ENCODE results near the gene FAR1.

FAR1 gene

GRCh38 chr11:13668957-13669521, 571 bp downstream of the FAR1 start:
- H4K20me1 ChIP-seq: peaks cover 54% of the 10 kb centered on the region
- peak overlapping the region; percentile 82 for H3K4me2 ChIP-seq
- H3K4me3 ChIP-seq: peak overlapping the region; percentile 89
- H3K27me3 ChIP-seq: no peaks in the 10 kb centered on the region
- H3K4me1 ChIP-seq: peaks cover 23% of the 10 kb centered on the region
- TF ChIP-seq Cebpa-rat (IDR thresholded peaks at IDR 0.05): no peak
- peaks cover 18% of the 10 kb centered on the region; the same call in 1 of the 2 replicates for H3K36me3 ChIP-seq
- peak overlapping the region; percentile 83 for H3K27ac ChIP-seq
- no peaks in the 10 kb centered on the region for H3K9me3 ChIP-seq
- peak overlapping the region; percentile 88 for H3K9ac ChIP-seq

- Histone ChIP-seq H3K27ac (peak overlapping the region; percentile 83), H3K27me3 (no peaks in the 10 kb centered on the region), H3K4me2 (peak overlapping the region; percentile 82), H3K36me3 (peaks cover 18% of the 10 kb centered on the region; the same call in 1 of the 2 replicates), H3K9me3 (no peaks in the 10 kb centered on the region), H3K9ac (peak overlapping the region; percentile 88), H3K4me1 (peaks cover 23% of the 10 kb centered on the region), H4K20me1 (peaks cover 62% of the 10 kb centered on the region), H3K4me3 (peak overlapping the region; percentile 89)
- no peak for TF ChIP-seq Cebpa-rat (IDR thresholded peaks at IDR 0.05)
These were observed 1.3 kb downstream of the FAR1 start for GRCh38 chr11:13669544-13670488.

- H3K4me1 ChIP-seq: peaks cover 15% of the 10 kb centered on the region
- no peak for TF ChIP-seq Cebpa-rat (IDR thresholded peaks at IDR 0.05)
- no peaks in the 10 kb centered on the region for H3K9me3 ChIP-seq
- H3K4me3 ChIP-seq: no peak overlapping the region
- H3K27me3 ChIP-seq: no peaks in the 10 kb centered on the region
- H4K20me1 ChIP-seq: peaks cover 91% of the 10 kb centered on the region
- peaks cover 23% of the 10 kb centered on the region; the same call in 1 of the 2 replicates for H3K36me3 ChIP-seq
- no peak overlapping the region for H3K27ac ChIP-seq
- no peak overlapping the region for H3K4me2 ChIP-seq
- H3K9ac ChIP-seq: no peak overlapping the region
These were observed 4.2 kb downstream of the FAR1 start for GRCh38 chr11:13672576-13673210.

GRCh38 chr11:13674799-13675509, 6.5 kb downstream of the FAR1 start:
- Histone ChIP-seq H3K4me3 (no peak overlapping the region), H3K4me1 (peaks cover 7% of the 10 kb centered on the region), H3K9ac (no peak overlapping the region), H3K27ac (no peak overlapping the region), H4K20me1 (peaks cover 99% of the 10 kb centered on the region), H3K36me3 (peaks cover 23% of the 10 kb centered on the region), H3K4me2 (no peak overlapping the region), H3K27me3 (no peaks in the 10 kb centered on the region), H3K9me3 (no peaks in the 10 kb centered on the region)
- TF ChIP-seq Cebpa-rat (IDR thresholded peaks at IDR 0.05): no peak

- Histone ChIP-seq H3K4me3 (no peak overlapping the region), H3K36me3 (peaks cover 26% of the 10 kb centered on the region), H3K9ac (no peak overlapping the region), H3K4me1 (no peaks in the 10 kb centered on the region), H3K27ac (no peak overlapping the region), H4K20me1 (peaks cover 99% of the 10 kb centered on the region), H3K9me3 (no peaks in the 10 kb centered on the region), H3K27me3 (no peaks in the 10 kb centered on the region), H3K4me2 (no peak overlapping the region)
- no peak for TF ChIP-seq Cebpa-rat (IDR thresholded peaks at IDR 0.05)
These were observed 8.1 kb downstream of the FAR1 start for GRCh38 chr11:13676576-13676975.

GRCh38 chr11:13679768-13680167, 11.3 kb downstream of the FAR1 start:
- H3K9me3 ChIP-seq: no peaks in the 10 kb centered on the region
- no peak overlapping the region for H3K4me3 ChIP-seq
- H4K20me1 ChIP-seq: peaks cover 99% of the 10 kb centered on the region
- no peak overlapping the region for H3K9ac ChIP-seq
- no peak for TF ChIP-seq Cebpa-rat (IDR thresholded peaks at IDR 0.05)
- no peaks in the 10 kb centered on the region for H3K27me3 ChIP-seq
- H3K4me2 ChIP-seq: no peak overlapping the region
- H3K36me3 ChIP-seq: peaks cover 19% of the 10 kb centered on the region
- H3K27ac ChIP-seq: no peak overlapping the region
- no peaks in the 10 kb centered on the region for H3K4me1 ChIP-seq

GRCh38 chr11:13680501-13681264, 12.2 kb downstream of the FAR1 start:
- H3K36me3 ChIP-seq: peaks cover 19% of the 10 kb centered on the region
- H3K4me3 ChIP-seq: no peak overlapping the region
- no peaks in the 10 kb centered on the region for H3K4me1 ChIP-seq
- no peak overlapping the region for H3K9ac ChIP-seq
- no peak overlapping the region for H3K4me2 ChIP-seq
- no peaks in the 10 kb centered on the region for H3K9me3 ChIP-seq
- no peaks in the 10 kb centered on the region for H3K27me3 ChIP-seq
- TF ChIP-seq Cebpa-rat (IDR thresholded peaks at IDR 0.05): no peak
- no peak overlapping the region for H3K27ac ChIP-seq
- H4K20me1 ChIP-seq: peaks cover 99% of the 10 kb centered on the region

GRCh38 chr11:13681446-13681845, 13.0 kb downstream of the FAR1 start:
- no peak overlapping the region for H3K27ac ChIP-seq
- H3K4me1 ChIP-seq: no peaks in the 10 kb centered on the region
- no peak overlapping the region for H3K4me2 ChIP-seq
- H3K27me3 ChIP-seq: no peaks in the 10 kb centered on the region
- H3K4me3 ChIP-seq: no peak overlapping the region
- H3K9ac ChIP-seq: no peak overlapping the region
- no peak for TF ChIP-seq Cebpa-rat (IDR thresholded peaks at IDR 0.05)
- peaks cover 23% of the 10 kb centered on the region for H3K36me3 ChIP-seq
- H4K20me1 ChIP-seq: peaks cover 99% of the 10 kb centered on the region
- no peaks in the 10 kb centered on the region for H3K9me3 ChIP-seq

- Histone ChIP-seq H3K9me3 (peaks cover 3% of the 10 kb centered on the region), H3K4me3 (no peak overlapping the region), H3K36me3 (peaks cover 22% of the 10 kb centered on the region), H3K4me1 (no peaks in the 10 kb centered on the region), H3K9ac (no peak overlapping the region), H3K27ac (no peak overlapping the region), H4K20me1 (peaks cover 97% of the 10 kb centered on the region), H3K4me2 (no peak overlapping the region), H3K27me3 (no peaks in the 10 kb centered on the region)
- no peak for TF ChIP-seq Cebpa-rat (IDR thresholded peaks at IDR 0.05)
These were observed 13.7 kb downstream of the FAR1 start for GRCh38 chr11:13682212-13682611.
